ENCODE measurements around the gene TMPRSS7.
"Not testable (repeated sequence)": the region's sequence is repeated elsewhere in the genome, so short reads cannot be mapped to it uniquely, and the experiment has no call there.

The TMPRSS7 gene

DNA sequence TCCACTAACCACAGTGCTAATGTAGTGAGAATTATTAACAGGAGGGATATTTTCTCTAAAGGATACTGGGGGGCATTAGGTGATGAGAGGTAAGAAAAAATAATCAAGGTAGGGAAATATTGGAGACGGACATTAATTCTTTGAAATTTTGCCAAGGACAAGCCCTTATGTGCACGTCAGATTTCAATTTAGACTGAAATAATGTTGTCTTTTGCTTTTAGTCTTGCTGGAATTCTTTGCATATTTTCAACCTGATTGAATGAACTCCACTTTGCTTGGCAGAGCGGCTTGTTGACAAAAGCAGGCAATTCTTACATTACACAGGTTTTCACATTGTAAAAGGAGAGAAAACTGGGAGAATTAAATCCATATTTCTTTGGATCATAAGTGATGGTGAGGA is 26.6 kb downstream of the TMPRSS7 start:
- DNase-seq = no peak

DNA sequence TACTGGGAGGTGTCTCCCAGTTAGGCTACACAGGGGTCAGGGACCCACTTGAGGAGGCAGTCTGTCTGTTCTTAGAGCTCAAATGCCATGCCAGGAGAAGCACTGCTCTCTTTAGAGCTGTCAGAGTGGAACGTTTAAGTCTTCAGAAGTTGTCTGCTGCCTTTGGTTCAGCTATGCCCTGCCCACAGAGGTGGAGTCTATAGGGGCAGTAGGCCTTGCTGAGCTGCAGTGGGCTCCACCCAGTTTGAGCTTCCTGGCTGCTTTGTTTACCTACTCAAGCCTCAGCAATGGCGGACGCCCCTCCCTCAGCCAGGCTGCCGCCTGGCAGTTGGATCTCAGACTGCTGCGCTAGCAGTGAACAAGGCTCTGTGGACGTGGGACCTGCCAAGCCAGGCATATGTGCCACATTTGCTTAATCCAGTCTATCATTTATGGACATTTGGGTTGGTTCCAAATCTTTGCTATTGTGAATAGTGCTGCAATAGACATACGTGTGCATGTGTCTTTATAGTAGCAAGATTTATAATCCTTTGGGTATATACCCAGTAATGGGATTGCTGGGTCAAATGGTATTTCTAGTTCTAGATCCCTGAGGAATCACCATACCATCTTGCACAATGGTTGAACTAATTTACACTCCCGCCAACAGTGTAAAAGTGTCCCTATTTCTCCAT is 38.0 kb downstream of the TMPRSS7 start:
- DNase-seq = not testable (repeated sequence)

DNA sequence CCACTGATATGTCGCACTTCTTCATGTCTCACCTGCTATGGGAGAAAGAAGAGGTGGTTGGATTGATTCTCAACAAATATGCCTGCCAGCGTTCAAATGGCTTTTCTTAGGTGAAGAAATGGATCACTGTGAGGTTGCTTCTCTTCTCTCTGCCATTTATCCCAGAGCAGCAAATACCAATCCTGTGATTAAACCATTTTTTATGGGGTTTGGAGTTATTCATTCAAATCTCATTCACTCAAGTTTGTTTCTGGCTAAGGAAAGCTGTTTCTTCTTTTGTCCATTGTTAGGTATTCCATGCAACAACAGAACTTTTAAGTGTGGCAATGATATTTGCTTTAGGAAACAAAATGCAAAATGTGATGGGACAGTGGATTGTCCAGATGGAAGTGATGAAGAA is 39.5 kb downstream of the TMPRSS7 start:
- no peak for DNase-seq

DNA sequence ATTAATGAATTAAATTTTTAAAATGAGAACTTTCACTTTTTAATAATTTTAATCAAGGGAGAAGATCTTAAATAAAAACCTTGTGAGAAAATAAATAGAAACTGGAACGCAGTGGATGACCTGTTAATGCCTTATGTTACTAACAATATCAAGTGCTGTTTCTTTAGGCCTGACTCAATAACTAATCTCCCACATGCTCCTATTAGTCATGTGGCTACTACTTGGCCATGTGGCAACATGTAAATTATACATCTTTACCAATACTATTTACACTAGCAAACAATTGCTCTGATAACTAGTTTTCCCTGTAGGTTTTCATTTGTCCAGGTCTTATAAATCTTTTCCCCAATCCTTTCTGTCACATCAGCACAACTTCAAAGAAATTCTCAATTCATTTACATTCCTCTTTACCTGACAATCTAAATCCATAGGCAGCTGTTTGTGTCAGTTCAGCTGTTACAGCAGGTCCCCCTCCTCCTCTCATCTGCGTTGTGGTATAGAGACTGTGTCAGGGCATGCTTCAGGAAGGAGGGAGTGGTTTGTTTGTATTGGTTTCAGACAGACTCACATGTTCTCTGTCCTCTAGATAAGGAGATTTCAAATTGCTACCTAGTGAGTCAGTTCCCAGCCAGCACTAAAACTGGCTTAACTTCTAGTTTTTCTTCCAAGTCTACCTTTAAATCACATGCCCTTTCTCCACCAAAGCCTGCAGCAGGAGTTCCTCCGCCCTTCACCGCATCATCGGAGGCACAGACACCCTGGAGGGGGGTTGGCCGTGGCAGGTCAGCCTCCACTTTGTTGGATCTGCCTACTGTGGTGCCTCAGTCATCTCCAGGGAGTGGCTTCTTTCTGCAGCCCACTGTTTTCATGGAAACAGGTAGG is 40.3 kb downstream of the TMPRSS7 start:
- DNase-seq = no peak

DNA sequence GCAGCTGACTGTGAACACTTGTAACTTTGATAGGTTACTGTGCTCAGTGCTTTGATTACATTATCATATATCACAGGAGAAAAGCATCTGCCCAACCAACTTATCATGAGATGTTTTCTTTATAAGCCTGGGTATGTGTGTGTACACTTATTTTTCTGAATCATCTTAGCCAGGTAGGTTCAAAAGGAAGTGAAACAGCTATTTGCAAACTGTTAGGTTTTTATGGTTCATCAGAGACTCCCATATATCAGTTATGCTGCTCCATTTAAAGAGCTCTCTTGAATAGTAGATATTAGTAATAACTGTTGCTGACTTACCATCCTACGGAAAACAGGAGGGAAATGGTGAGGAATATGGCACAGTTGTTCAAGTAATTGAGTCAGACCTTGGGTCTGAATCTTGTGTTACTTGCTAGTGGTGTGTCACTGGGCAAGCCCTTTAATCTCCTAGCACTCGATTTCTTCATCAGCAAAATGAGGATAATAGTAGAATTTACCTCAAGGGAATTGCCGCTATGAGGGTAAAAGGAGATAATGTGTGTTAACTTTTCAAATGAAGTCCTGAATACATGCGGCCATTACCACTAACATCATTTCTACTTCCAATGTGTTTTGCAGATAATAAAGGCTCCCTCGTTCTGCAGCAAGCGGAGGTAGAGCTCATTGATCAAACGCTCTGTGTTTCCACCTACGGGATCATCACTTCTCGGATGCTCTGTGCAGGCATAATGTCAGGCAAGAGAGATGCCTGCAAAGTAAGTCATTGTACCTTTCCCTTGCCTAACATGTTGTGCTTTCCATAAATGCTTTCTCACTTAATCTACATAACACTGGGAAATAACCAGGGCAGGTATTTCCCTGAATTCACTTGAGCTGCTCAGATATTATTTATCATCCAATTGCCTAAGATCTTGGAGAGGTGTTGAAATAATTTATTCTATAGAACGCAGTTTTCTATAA is 43.9 kb downstream of the TMPRSS7 start:
- no peak for DNase-seq

DNA sequence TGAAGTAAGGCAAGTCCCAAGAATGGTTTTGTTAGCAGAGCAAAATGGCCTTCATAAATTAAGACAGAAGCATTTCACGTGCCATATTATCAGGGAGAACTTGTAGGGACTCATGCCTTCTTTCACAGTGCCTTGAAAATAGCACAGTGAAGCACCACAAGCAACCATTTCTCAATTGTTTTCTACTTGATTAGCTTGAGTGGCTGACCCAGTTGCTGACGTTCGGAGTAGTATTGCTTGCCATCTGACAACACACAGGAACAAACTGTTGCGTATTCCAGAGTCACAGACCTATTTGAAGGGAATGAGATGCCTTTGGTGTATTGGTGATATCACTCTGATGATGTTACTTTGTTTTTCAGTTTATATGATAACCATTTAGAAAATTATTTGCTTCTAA is 48.7 kb downstream of the TMPRSS7 start:
- DNase-seq = no peak

DNA sequence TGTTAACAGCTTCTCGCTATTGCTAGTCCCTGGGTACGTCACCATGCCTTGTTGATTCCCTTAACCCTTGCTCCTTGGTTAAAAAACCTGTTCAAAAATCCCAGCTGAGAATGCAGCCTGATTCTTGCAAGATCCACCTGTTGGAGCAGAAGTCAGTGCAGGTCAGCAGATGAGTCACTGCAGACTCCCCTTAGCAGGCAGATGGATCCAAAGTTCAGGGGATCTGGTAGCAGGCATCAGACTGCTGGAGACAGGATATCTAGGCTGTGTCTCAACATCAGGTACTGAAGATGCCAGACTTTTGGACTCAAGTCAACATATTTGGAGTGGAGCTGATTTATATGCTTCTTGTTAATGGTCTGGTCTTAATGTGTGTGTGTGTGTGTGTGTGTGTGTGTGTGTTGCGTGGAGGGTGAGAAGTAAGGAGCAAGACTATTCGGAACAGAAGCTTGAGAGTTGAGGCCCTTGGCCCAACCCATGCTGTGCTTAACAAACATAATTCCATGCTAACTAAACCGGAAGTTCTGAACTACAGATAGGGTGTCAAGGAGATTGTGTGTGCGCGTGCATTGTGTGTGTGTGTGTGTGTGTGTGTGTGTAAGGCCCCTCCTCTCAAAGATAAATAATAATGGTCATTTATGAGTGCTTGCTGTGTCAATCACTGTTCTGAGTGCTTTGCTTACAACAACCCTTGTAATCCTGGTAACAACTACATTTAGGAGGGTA is 50.6 kb downstream of the TMPRSS7 start:
- no peak for DNase-seq

DNA sequence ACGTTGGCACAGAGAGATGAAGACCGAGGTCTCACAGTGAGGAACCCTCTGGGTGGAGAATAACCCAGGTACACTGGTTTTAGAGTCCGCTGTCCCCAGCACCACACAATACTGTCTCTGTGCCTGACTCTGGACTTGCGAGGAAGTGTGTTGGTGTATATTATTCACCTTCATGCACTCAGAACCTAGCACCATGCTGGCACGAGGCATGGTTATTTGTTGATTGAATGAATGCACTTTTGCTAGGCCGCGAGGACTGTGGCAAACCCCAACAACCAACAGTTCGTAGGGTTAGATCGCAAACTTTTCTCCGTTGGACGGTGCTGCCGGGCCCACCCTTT is 51.2 kb downstream of the TMPRSS7 start:
- DNase-seq = no peak

DNA sequence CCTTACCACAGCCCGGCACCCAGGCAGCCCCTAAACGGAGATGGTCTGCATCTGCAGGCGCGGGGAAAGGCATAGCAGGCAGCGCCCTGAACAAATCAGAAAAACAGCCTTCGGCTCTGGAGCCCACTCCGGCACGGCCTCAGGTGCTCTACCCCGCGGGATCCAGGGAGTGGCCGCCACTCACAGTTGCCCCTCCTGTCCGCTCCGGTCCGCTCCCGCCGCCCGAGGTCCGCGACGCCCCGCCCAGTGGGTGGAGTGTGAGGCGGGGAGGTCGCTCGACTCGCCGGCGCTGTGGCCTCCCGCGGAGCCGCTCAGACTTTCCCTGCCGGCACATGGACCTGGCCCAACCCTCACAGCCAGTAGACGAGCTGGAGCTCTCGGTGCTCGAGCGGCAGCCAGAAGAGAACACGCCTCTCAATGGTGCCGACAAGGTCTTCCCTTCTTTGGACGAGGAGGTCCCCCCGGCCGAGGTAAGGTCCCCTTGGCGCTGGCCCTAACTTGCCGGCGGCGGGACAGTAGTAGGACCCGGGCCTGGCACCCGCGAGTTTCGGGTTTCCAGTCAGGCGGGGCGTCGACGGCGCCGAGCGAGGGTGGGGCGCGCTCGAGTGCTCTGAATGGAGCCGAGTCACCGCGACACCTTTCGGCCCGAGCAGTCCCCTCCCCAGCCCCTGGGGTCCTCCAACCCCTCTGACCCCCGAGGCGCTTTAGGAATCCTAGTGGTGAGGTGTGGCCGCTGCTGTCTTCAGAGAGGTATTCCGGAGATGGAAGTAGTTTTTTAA is 51.7 kb downstream of the TMPRSS7 start, which contains the start of gene C3orf52:
C3orf52 (plus strand) TSS at position 314 of the 779 bp plus-strand sequence; CDS start at position 333, 19 bp downstream.
- DNase-seq = peak; percentile 24

DNA sequence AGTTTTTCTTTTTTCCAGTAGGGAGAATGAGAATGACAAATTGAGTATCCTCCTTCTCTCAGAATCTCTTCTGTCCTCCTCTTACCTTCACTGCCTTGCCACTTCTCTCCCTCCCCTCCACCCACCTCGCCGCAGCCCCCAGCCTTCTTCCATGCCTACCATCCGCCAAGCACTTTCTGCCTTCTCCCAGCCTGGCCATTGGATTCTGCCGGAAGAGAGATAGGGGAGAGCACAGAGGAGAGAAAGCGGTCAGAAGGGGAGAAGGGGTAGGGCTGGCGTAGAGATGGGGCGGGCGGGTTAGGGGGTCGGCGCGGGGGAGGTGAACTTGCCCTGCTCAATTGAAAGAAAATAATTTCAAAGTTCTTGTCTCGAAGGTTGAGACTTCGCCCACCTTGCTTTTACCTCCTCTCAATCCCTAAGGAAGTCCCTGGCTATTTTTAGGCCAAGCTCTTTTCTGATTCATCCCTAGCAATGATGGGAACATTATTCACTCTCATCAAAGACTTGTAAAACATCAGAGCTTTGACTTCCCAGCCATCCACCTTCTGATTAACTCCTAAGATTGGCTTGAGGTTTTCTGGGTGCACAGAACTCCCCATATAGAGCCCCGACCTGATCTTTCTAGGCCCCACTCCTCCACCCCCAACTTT is 52.5 kb downstream of the TMPRSS7 start:
- no peak for DNase-seq

DNA sequence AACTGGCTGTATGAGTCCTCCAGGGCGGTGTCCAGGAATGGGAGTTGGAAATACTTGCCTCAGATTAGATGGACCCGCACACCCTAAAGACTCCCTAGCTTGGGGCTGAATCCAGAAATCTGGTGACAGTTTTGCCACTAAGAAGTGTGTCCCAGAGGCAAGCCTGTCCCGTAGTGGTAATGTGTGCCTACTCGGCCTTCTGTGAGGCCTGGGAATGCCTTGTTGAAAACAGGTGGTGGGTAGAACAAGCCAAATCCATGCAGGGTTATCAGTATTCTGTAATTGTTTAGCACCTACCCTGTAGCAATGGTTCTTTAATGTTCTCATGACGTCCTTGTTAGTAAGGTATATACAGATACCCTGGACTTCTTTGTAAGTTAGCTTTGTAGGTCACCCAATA is 53.2 kb downstream of the TMPRSS7 start:
- no peak for DNase-seq

DNA sequence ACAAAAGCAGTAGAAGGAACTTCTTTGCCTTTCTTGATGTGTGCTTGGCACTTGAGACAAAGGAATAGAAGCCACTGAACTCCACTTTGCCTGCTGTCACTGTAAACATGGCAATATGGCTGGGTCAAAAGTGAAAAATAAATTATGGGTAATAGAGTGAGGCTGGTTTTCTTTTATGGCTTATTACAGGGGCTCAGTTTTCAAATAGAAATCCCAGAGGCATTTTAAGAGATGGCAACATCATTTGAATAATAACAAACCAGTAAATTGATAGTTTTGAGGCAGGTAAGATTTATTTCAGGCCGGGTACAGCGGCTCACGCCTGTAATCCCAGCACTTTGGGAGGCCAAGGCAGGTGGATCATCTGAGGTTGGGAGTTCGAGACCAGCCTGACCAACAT is 54.4 kb downstream of the TMPRSS7 start:
- DNase-seq = no peak

DNA sequence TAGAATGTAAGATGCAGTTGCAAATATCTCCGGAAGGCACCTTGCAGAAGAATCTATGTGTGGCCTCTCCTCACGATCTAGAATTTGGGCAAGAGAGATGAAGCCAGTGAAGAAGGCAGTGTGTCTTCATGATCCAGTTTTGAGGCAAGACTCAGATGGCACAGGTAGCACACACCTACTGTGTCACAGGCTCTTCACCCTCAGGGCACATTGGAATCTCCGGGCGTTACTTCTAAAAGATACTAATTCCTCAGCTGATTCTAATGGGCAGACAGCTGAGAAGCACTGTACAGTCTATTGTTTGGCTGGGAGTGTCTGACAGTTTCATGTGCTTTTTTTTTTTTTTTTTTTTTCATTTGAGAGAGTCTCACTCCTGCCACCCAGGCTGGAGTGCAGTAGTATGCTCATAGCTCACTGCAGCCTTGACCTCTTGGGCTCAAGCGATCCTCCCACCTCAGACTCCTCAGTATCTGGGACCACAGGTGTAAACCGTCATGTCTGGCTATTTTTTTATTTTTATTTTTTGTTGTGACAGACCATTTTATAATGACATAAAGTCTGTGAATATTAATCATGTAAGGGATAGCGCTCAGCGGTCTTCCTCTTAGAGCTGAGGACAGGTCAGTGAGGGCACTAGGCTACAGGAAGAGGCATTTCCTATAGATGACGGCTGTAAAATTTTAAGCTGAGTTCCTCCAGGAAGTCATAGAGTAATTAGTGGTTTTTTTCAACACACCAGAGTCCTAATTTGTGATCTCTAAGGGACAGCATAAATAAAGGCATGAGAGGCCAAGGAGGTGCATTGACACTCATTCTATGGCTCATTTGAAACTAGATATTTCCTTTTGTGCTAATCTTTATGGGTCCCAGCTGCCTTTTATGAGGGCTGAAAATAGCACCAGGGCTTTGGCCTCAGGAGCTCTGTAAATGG is 55.7 kb downstream of the TMPRSS7 start:
- no peak for DNase-seq

DNA sequence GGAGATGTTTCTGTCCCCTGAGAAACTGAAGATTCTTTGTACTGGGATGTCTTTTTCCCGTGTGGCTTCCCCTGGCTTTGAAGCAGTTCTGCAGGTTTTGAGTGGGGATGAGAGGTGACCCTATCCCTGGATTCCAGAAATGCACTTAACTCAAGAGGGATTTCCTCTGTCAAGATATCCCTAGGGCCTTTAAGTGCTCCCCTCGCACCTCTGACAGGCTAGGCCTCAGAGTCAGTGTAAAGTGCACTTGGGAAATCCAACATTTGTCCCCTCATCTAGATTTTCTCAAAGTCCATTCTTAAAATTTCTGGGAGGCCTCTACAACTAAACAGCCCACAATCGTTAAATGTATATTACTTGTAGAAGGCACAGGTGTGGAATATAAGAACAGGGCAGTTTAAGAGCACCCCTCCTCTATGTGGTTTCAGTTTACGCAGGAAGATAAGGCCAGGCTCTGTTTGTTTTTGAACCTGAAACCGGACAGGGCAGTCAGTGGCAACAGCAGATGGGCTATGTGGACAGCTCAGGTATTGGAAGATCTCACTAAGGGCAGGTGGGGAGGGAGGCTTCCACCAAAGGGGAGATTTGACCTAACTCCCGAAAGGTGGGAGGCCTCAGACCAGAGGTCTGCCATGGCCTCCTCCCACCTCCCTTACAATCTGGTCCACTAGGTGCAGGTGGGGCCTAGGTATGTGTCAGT is 56.5 kb downstream of the TMPRSS7 start:
- no peak for DNase-seq

DNA sequence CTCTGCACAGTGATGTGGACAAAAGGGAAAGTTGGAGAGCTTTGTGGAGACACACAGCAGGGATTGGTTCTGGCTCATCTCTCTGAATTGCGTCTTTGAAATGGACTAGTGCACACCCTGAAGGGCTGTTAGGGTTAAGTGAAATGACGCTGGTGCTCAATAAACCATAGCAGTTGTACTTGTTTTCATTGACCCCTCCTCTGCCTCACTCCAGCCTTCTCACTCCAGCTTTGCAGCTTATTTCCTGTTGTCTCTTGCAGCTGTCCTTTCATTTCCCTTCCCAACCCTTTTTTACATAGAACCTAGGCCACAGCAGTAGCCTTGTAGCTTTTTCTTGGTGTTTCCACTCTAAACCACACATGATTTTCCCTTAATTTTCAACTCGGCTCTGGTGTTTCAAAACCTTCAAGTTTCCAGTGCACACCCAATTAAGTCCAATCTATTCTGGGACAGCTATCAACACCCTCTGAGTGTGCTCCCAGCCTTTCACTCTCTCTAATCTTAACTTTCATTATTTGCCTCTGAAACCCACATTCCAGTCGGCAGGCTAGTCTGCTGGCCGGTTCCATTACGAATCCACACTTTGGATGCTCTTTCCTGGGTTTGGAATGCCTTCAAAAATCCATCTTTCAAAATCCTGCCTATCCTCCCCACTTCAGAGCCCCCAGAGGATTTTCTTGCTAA is 58.1 kb downstream of the TMPRSS7 start:
- no peak for DNase-seq

DNA sequence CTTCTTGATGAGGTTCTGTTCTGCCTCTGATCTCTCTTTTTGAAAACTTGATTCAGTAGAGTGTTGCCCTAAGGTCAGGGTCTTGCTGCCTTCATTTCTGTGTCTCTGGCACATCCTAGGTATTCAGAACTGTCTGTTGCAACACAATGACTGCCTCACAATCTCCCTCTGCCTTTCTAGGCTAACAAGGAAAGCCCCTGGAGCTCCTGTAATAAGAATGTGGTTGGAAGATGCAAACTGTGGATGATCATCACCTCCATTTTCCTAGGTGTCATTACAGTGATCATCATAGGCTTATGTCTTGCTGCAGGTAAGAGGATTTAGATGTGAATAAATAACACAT is 58.6 kb downstream of the TMPRSS7 start:
- no peak for DNase-seq

DNA sequence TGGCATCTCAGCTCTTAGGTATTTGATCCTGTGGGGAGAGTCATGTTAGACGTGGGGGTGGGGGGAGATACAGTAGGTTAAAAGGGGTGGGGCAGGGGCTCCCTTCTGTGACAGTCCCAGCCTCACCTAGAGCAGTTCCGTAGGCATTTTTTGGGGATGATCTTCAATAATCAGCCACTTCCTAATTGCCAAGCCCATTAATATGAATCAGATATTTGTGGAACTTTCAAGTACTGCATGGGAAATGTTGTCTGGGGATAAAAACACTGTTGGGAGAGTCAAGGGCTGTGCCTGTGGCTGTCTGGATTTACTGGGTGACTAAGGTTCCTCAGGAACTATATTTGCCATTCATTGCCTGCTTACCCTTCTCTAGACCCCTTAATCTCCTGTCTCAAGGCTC is 61.2 kb downstream of the TMPRSS7 start:
- no peak for DNase-seq

DNA sequence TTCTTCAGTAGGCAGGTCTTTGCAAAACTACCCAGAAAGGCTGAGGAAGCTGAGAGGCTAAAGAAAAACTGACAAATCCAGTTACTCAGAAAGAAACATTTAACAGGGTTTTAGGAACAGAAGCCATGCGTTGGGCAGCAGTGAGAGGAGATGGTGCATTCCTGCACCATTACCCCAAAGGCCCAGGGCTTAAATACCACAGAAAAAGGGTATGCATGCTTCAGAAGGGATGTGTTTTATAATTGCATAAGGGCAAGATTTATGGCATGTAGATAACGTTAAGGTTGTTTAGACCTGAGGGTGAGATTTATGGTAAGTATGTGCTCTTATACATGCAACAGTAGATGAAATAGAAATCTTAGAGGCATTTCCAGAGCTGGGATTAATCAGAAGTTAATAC is 61.6 kb downstream of the TMPRSS7 start:
- DNase-seq = no peak

DNA sequence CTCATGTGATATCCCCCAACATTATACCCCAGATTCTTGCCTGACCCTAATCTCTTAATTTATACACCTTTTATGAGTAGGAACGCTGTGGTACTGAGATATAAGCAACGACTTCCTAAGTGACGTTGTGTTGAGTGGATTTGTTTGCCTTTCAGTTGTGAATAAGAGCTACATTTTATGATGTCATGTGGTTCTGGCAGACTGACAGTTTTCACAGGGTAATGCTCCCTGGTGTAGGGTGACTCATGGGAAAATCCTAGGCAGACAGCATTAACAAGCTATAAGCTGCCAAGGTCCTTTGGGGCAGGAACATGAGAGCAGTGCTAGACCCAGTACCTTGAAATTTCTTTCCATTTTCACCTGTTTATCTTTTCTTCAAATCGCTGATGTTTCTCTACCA is 62.8 kb downstream of the TMPRSS7 start:
- DNase-seq = no peak
